Adipocyte (in vitro differentiated cells): ENCODE results near the gene DNAJC19.
"Not testable (repeated sequence)": the region's sequence is repeated elsewhere in the genome, so short reads cannot be mapped to it uniquely, and the experiment has no call there.

ENCODE experiments used
- DNase-seq: peaks from one replicate; pipeline ENCODE4 v3.0.0-alpha.2; 2015; ENCODE audit warnings: low read depth
- H3K27me3 ChIP-seq: replicated peaks from 2 replicates; pipeline ENCODE4 v1.7.0; 2013; ENCODE audit warnings: mild to moderate bottlenecking, low read length, moderate library complexity; ENCODE audit not compliant: control insufficient read depth, insufficient read depth
- H3K36me3 ChIP-seq: 2 replicates; pipeline ENCODE4 v1.7.0; 2013; ENCODE audit warnings: low read length, mild to moderate bottlenecking, moderate library complexity; ENCODE audit not compliant: control insufficient read depth, insufficient read depth, severe bottlenecking
- H3K4me1 ChIP-seq: 2 replicates; pipeline ENCODE4 v1.7.0; 2013; ENCODE audit warnings: mild to moderate bottlenecking, low read length, moderate library complexity; ENCODE audit not compliant: control insufficient read depth, insufficient read depth
- H3K4me3 ChIP-seq: 2 replicates; pipeline ENCODE4 v1.7.0; 2013; ENCODE audit warnings: mild to moderate bottlenecking, low read length, moderate library complexity
- H3K9ac ChIP-seq: 2 replicates; pipeline ENCODE4 v1.7.0; 2013; ENCODE audit warnings: mild to moderate bottlenecking, low read length, moderate library complexity
- H3K9me3 ChIP-seq: 2 replicates; pipeline ENCODE4 v1.7.0; 2013; ENCODE audit warnings: mild to moderate bottlenecking, low read length, moderate library complexity; ENCODE audit not compliant: control insufficient read depth

Gene DNAJC19

GRCh38 chr3:180990505-180990904 lies 969 bp upstream of the DNAJC19 start:
- peak; percentile 8 for DNase-seq
- Histone ChIP-seq H3K36me3 (peaks cover 14% of the 10 kb centered on the region), H3K27me3 (no peaks in the 10 kb centered on the region), H3K4me1 (peaks cover 12% of the 10 kb centered on the region), H3K9me3 (no peaks in the 10 kb centered on the region), H3K4me3 (peak overlapping the region; percentile 100), H3K9ac (peak overlapping the region; percentile 95)

GRCh38 chr3:180987344-180987743 lies 2.2 kb downstream of the DNAJC19 start:
- Histone ChIP-seq H3K9me3 (no peaks in the 10 kb centered on the region), H3K4me1 (peaks cover 18% of the 10 kb centered on the region), H3K36me3 (peaks cover 39% of the 10 kb centered on the region), H3K9ac (no peak overlapping the region), H3K4me3 (no peak overlapping the region), H3K27me3 (no peaks in the 10 kb centered on the region)
- DNase-seq: no peak

GRCh38 chr3:180986366-180986765 lies 3.2 kb downstream of the DNAJC19 start:
- Histone ChIP-seq H3K4me1 (peaks cover 18% of the 10 kb centered on the region), H3K36me3 (peaks cover 45% of the 10 kb centered on the region)
- H3K9ac ChIP-seq, H3K4me3 ChIP-seq, DNase-seq, H3K9me3 ChIP-seq, H3K27me3 ChIP-seq: not testable (repeated sequence)

GRCh38 chr3:180983136-180983535 lies 6.4 kb downstream of the DNAJC19 start:
- no peak overlapping the region for H3K4me3 ChIP-seq
- DNase-seq: peak; percentile 71
- peaks cover 57% of the 10 kb centered on the region for H3K36me3 ChIP-seq
- H3K9me3 ChIP-seq: no peaks in the 10 kb centered on the region
- peaks cover 19% of the 10 kb centered on the region for H3K4me1 ChIP-seq
- no peaks in the 10 kb centered on the region for H3K27me3 ChIP-seq
- no peak overlapping the region for H3K9ac ChIP-seq

GRCh38 chr3:180981912-180982311 lies 7.6 kb downstream of the DNAJC19 start:
- no peaks in the 10 kb centered on the region for H3K9me3 ChIP-seq
- H3K4me1 ChIP-seq: peaks cover 19% of the 10 kb centered on the region
- no peak overlapping the region for H3K4me3 ChIP-seq
- H3K36me3 ChIP-seq: peaks cover 64% of the 10 kb centered on the region
- no peaks in the 10 kb centered on the region for H3K27me3 ChIP-seq
- no peak for DNase-seq
- no peak overlapping the region for H3K9ac ChIP-seq

- Histone ChIP-seq H3K36me3 (peaks cover 67% of the 10 kb centered on the region), H3K4me3 (no peak overlapping the region), H3K4me1 (peaks cover 19% of the 10 kb centered on the region), H3K27me3 (no peaks in the 10 kb centered on the region), H3K9me3 (no peaks in the 10 kb centered on the region), H3K9ac (no peak overlapping the region)
- peak; percentile 47 for DNase-seq
These were observed 8.9 kb downstream of the DNAJC19 start for GRCh38 chr3:180980611-180981010.

- DNase-seq: no peak
- H3K4me1 ChIP-seq: peaks cover 19% of the 10 kb centered on the region
- no peaks in the 10 kb centered on the region for H3K27me3 ChIP-seq
- H3K9ac ChIP-seq: no peak overlapping the region
- H3K36me3 ChIP-seq: peaks cover 66% of the 10 kb centered on the region
- no peak overlapping the region for H3K4me3 ChIP-seq
- H3K9me3 ChIP-seq: no peaks in the 10 kb centered on the region
These were observed 9.6 kb downstream of the DNAJC19 start for GRCh38 chr3:180979961-180980360.

- Histone ChIP-seq H3K36me3 (peaks cover 69% of the 10 kb centered on the region), H3K9me3 (no peaks in the 10 kb centered on the region), H3K9ac (no peak overlapping the region), H3K4me3 (no peak overlapping the region), H3K4me1 (peaks cover 12% of the 10 kb centered on the region), H3K27me3 (no peaks in the 10 kb centered on the region)
- DNase-seq: no peak
These were observed 12.0 kb downstream of the DNAJC19 start for GRCh38 chr3:180977498-180977897.

- no peak overlapping the region for H3K4me3 ChIP-seq
- no peaks in the 10 kb centered on the region for H3K9me3 ChIP-seq
- no peak overlapping the region for H3K9ac ChIP-seq
- DNase-seq: no peak
- H3K4me1 ChIP-seq: no peaks in the 10 kb centered on the region
- H3K36me3 ChIP-seq: peaks cover 87% of the 10 kb centered on the region
- no peaks in the 10 kb centered on the region for H3K27me3 ChIP-seq
These were observed 15.2 kb downstream of the DNAJC19 start for GRCh38 chr3:180974286-180974685.

- Histone ChIP-seq H3K9me3 (no peaks in the 10 kb centered on the region), H3K27me3 (no peaks in the 10 kb centered on the region), H3K4me1 (no peaks in the 10 kb centered on the region), H3K36me3 (peaks cover 90% of the 10 kb centered on the region), H3K9ac (no peak overlapping the region), H3K4me3 (no peak overlapping the region)
- no peak for DNase-seq
These were observed 16.0 kb downstream of the DNAJC19 start for GRCh38 chr3:180973543-180973942.

- H3K27me3 ChIP-seq: no peaks in the 10 kb centered on the region
- peaks cover 91% of the 10 kb centered on the region for H3K36me3 ChIP-seq
- no peak overlapping the region for H3K9ac ChIP-seq
- H3K4me1 ChIP-seq: no peaks in the 10 kb centered on the region
- DNase-seq: no peak
- H3K4me3 ChIP-seq: no peak overlapping the region
- H3K9me3 ChIP-seq: no peaks in the 10 kb centered on the region
These were observed 18.6 kb downstream of the DNAJC19 start for GRCh38 chr3:180970931-180971330.

- no peaks in the 10 kb centered on the region for H3K4me1 ChIP-seq
- DNase-seq: no peak
- H3K36me3 ChIP-seq: peaks cover 93% of the 10 kb centered on the region
- no peak overlapping the region for H3K9ac ChIP-seq
- no peak overlapping the region for H3K4me3 ChIP-seq
- H3K27me3 ChIP-seq: no peaks in the 10 kb centered on the region
- H3K9me3 ChIP-seq: no peaks in the 10 kb centered on the region
These were observed 27.0 kb downstream of the DNAJC19 start for GRCh38 chr3:180962530-180962929.
